ENCODE results near the gene SLC9A3. TPM values are rescaled to one million over a fixed set of nuclear protein-coding genes. Genes with fewer than 3 reads are reported as not detected.
A peak's percentile ranks its signal among the peaks of the same experiment; 100 is the strongest.
"Not testable (repeated sequence)": the region's sequence is repeated elsewhere in the genome, so short reads cannot be mapped to it uniquely, and the experiment has no call there.

The SLC9A3 gene
- polyA plus RNA-seq, 1 of the 3 experiments (the other 2 are of a cell fraction), result 1.9 TPM

GRCh38 chr5:475704-476101, 48.5 kb downstream of the SLC9A3 start:
- Histone ChIP-seq H3K4me2 (no peak overlapping the region), H4K20me1 (ENCODE audit: insufficient read depth) (peaks cover 6% of the 10 kb centered on the region), H3K4me3 (ENCODE audit: low read depth in 2 of 2, low read length in 1 of 2) (no peak overlapping the region), H3K36me3 (replicated peaks in 1 of 2; ENCODE audit: control insufficient read depth in 1 of 2, insufficient read depth in 2 of 2, low read length in 1 of 2) (peaks cover 0 to 2% of the 10 kb centered on the region in 2 experiments), H3K9me2 (no peaks in the 10 kb centered on the region), H3K27ac (ENCODE audit: low read depth in 2 of 2, low read length in 1 of 2) (no peak overlapping the region), H3K79me2 (ENCODE audit: insufficient read depth) (peaks cover 9% of the 10 kb centered on the region; the same call in 1 of the 2 replicates), H3K27me3 (ENCODE audit: insufficient read depth) (no peaks in the 10 kb centered on the region), H3K9ac (no peak overlapping the region), H3F3A (replicated peaks; ENCODE audit: insufficient read depth) (no peaks in the 10 kb centered on the region), H2AFZ (ENCODE audit: low read depth) (no peak overlapping the region), H3K9me3 (no peaks in the 10 kb centered on the region), H3K4me1 (ENCODE audit: control insufficient read depth in 1 of 2, insufficient read depth in 2 of 2, low read depth in 1 of 2, low read length in 1 of 2) (peaks cover 0 to 21% of the 10 kb centered on the region in 2 experiments; a peak in 1 of 4 replicates)
- 20% methylated on average over 1 of the region's 8 CpGs for WGBS (ENCODE audit: low lambda C conversion rate)
- no peak for TF ChIP-seq NFIC (IDR thresholded peaks at IDR 0.05; ENCODE audit: borderline replicate concordance)
- no peak for TF ChIP-seq REST (IDR thresholded peaks at IDR 0.05; ENCODE audit: low read depth, low read length)
- TF ChIP-seq EZH2phosphoT487 (IDR thresholded peaks at IDR 0.05; ENCODE audit: borderline replicate concordance, low read depth), result no peak
- TF ChIP-seq RFX5 (IDR thresholded peaks at IDR 0.05; ENCODE audit: low read length), result no peak
- TF ChIP-seq CHD2 (IDR thresholded peaks at IDR 0.05; ENCODE audit: low read length, partially characterized antibody), result no peak
- no peak for TF ChIP-seq GATA2 (CRISPR knock-in tag; IDR thresholded peaks at IDR 0.05)
- no peak for TF ChIP-seq TCF12 (IDR thresholded peaks at IDR 0.05)
- no peak for TF ChIP-seq RAD21 (IDR thresholded peaks at IDR 0.05; ENCODE audit: low read length)
- TF ChIP-seq EP300 (IDR thresholded peaks at IDR 0.05; ENCODE audit: borderline replicate concordance in 1 of 2, low read depth in 1 of 2, low read length in 1 of 2), result no peak
- ChIA-PET POLR2A (no interaction called here), CTCF (no interaction called here)
- DNase-seq, result no peak

GRCh38 chr5:474840-475661, 49.2 kb downstream of the SLC9A3 start:
- Histone ChIP-seq H3K4me1 (ENCODE audit: control insufficient read depth in 1 of 2, insufficient read depth in 2 of 2, low read depth in 1 of 2, low read length in 1 of 2) (peaks cover 0 to 21% of the 10 kb centered on the region in 2 experiments; a peak in 1 of 4 replicates), H4K20me1 (ENCODE audit: insufficient read depth) (peaks cover 6% of the 10 kb centered on the region), H3K27me3 (ENCODE audit: insufficient read depth) (no peaks in the 10 kb centered on the region), H3K9ac (no peak overlapping the region), H3K27ac (ENCODE audit: low read depth in 2 of 2, low read length in 1 of 2) (no peak overlapping the region), H3K9me2 (no peaks in the 10 kb centered on the region), H3K79me2 (ENCODE audit: insufficient read depth) (peaks cover 9% of the 10 kb centered on the region; the same call in 1 of the 2 replicates), H3K4me3 (ENCODE audit: low read depth in 2 of 2, low read length in 1 of 2) (peak overlapping the region in 1 of 2 experiments; percentile 17; a peak in 1 of 4 replicates), H3F3A (replicated peaks; ENCODE audit: insufficient read depth) (no peaks in the 10 kb centered on the region), H2AFZ (ENCODE audit: low read depth) (no peak overlapping the region), H3K4me2 (peak overlapping the region; percentile 94), H3K36me3 (replicated peaks in 1 of 2; ENCODE audit: control insufficient read depth in 1 of 2, insufficient read depth in 2 of 2, low read length in 1 of 2) (peaks cover 0 to 5% of the 10 kb centered on the region in 2 experiments), H3K9me3 (no peaks in the 10 kb centered on the region)
- TF ChIP-seq EP300 (IDR thresholded peaks at IDR 0.05; ENCODE audit: borderline replicate concordance in 1 of 2, low read depth in 1 of 2, low read length in 1 of 2) (no peak), CTCF (IDR thresholded peaks at IDR 0.05) (no peak), RXRA (IDR thresholded peaks at IDR 0.05; ENCODE audit: borderline replicate concordance, low read depth) (no peak), POLR2AphosphoS5 (IDR thresholded peaks at IDR 0.05; ENCODE audit: low read depth, low read length) (no peak), TCF12 (IDR thresholded peaks at IDR 0.05) (no peak), SMC3 (IDR thresholded peaks at IDR 0.05; ENCODE audit: low read depth, low read length) (no peak)
- 12% methylated on average over 18 of the region's 50 CpGs for WGBS (ENCODE audit: low lambda C conversion rate)
- CTCF ChIA-PET, result no interaction called here
- DNase-seq, result no peak
- POLR2A ChIA-PET, result no interaction called here

GRCh38 chr5:474232-474839, 49.9 kb downstream of the SLC9A3 start:
- POLR2A ChIA-PET; DNase-seq; H3K36me3 ChIP-seq (replicated peaks in 1 of 2; ENCODE audit: control insufficient read depth in 1 of 2, insufficient read depth in 2 of 2, low read length in 1 of 2); H3K27me3 ChIP-seq (ENCODE audit: insufficient read depth); H3K9me3 ChIP-seq; H4K20me1 ChIP-seq (ENCODE audit: insufficient read depth); H2AFZ ChIP-seq (ENCODE audit: low read depth); H3K9ac ChIP-seq; H3K9me2 ChIP-seq; H3F3A ChIP-seq (replicated peaks; ENCODE audit: insufficient read depth); H3K79me2 ChIP-seq (ENCODE audit: insufficient read depth); H3K27ac ChIP-seq (ENCODE audit: low read depth in 2 of 2, low read length in 1 of 2): not testable (repeated sequence)
- Histone ChIP-seq H3K4me1 (ENCODE audit: control insufficient read depth in 1 of 2, insufficient read depth in 2 of 2, low read depth in 1 of 2, low read length in 1 of 2) (peaks cover 0 to 21% of the 10 kb centered on the region in 2 experiments; a peak in 1 of 4 replicates), H3K4me3 (ENCODE audit: low read depth in 2 of 2, low read length in 1 of 2) (peak overlapping the region in 1 of 2 experiments; percentile 86; a peak in 2 of 4 replicates), H3K4me2 (peak overlapping the region; percentile 94)
- CTCF ChIA-PET, result interaction anchor here (0.8 to 1.7 kb wide), 2 partner anchors 28 to 286 kb away, joined by 3 to 6 read pairs; no protein-coding TSS in a partner anchor
- 2% methylated on average over 46 of the region's 50 CpGs for WGBS (ENCODE audit: low lambda C conversion rate)
